SH-SY5Y (cell line): ENCODE measurements around the gene TANC1.

Experiments
- GATA2 ChIP-seq: IDR thresholded peaks from 2 replicates; pipeline ENCODE4 v1.6.1; 2011; ENCODE audit warnings: mild to moderate bottlenecking, low read depth, low read length
- GATA3 ChIP-seq: IDR thresholded peaks from 2 replicates; pipeline ENCODE4 v1.6.1; 2011; ENCODE audit warnings: low read depth, mild to moderate bottlenecking, low read length, moderate library complexity

TANC1 gene

GRCh38 chr2:158994920-158995676 lies 26.7 kb downstream of the TANC1 start:
- TF ChIP-seq GATA3, result no peak
- no peak for TF ChIP-seq GATA2

- TF ChIP-seq GATA3 (no peak), GATA2 (no peak)
Observed at GRCh38 chr2:158995677-158996049, 27.2 kb downstream of the TANC1 start.

GRCh38 chr2:158996378-158996993 lies 28.0 kb downstream of the TANC1 start:
- TF ChIP-seq GATA2, result no peak
- no peak for TF ChIP-seq GATA3

- TF ChIP-seq GATA3, result no peak
- TF ChIP-seq GATA2, result no peak
Observed at GRCh38 chr2:158997037-158997790, 28.8 kb downstream of the TANC1 start.

- no peak for TF ChIP-seq GATA3
- no peak for TF ChIP-seq GATA2
Observed at GRCh38 chr2:158998551-158999248, 30.3 kb downstream of the TANC1 start.

- TF ChIP-seq GATA3 (no peak), GATA2 (no peak)
Observed at GRCh38 chr2:158999458-158999857, 31.0 kb downstream of the TANC1 start.

- no peak for TF ChIP-seq GATA3
- no peak for TF ChIP-seq GATA2
Observed at GRCh38 chr2:159000072-159000471, 31.6 kb downstream of the TANC1 start.

GRCh38 chr2:159002462-159003111 lies 34.1 kb downstream of the TANC1 start:
- no peak for TF ChIP-seq GATA3
- no peak for TF ChIP-seq GATA2

GRCh38 chr2:159003555-159003954 lies 35.1 kb downstream of the TANC1 start:
- TF ChIP-seq GATA3 (no peak), GATA2 (no peak)

- TF ChIP-seq GATA3 (no peak), GATA2 (no peak)
Observed at GRCh38 chr2:159004849-159005248, 36.4 kb downstream of the TANC1 start.

GRCh38 chr2:159009940-159010339 lies 41.5 kb downstream of the TANC1 start:
- TF ChIP-seq GATA2 (no peak), GATA3 (no peak)

GRCh38 chr2:159010340-159010739 lies 41.9 kb downstream of the TANC1 start:
- TF ChIP-seq GATA3 (no peak), GATA2 (peak; percentile 63)

- TF ChIP-seq GATA2 (no peak), GATA3 (no peak)
Observed at GRCh38 chr2:159010963-159011362, 42.5 kb downstream of the TANC1 start.

- no peak for TF ChIP-seq GATA2
- TF ChIP-seq GATA3, result no peak
Observed at GRCh38 chr2:159012142-159012541, 43.7 kb downstream of the TANC1 start.
